Middle frontal gyrus (tissue), 1 donor: ENCODE measurements around the gene DAND5.
"Not testable (repeated sequence)": the region's sequence is repeated elsewhere in the genome, so short reads cannot be mapped to it uniquely, and the experiment has no call there.

Experiments used
- DNase-seq: peaks from one replicate; pipeline ENCODE4 v3.0.0-alpha.2; 2015; ENCODE audit warnings: low spot score; ENCODE audit errors: extremely low spot score

Gene DAND5

GRCh38 chr19:12945479-12946091, 23.8 kb upstream of the DAND5 start, which contains the start of gene RAD23A:
RAD23A (plus strand) TSS chr19:12945862; CDS start chr19:12945949, 87 bp downstream.
- DNase-seq = peak; percentile 92

GRCh38 chr19:12946092-12946721, 23.2 kb upstream of the DAND5 start:
- no peak for DNase-seq

- no peak for DNase-seq
Measured at GRCh38 chr19:12946731-12947496, 22.5 kb upstream of the DAND5 start.

- DNase-seq = no peak
Measured at GRCh38 chr19:12947702-12948611, 21.4 kb upstream of the DAND5 start.

GRCh38 chr19:12948612-12949362, 20.6 kb upstream of the DAND5 start:
- no peak for DNase-seq

- no peak for DNase-seq
Measured at GRCh38 chr19:12949363-12950283, 19.8 kb upstream of the DAND5 start.

- DNase-seq = not testable (repeated sequence)
Measured at GRCh38 chr19:12952050-12952449, 17.3 kb upstream of the DAND5 start.

- no peak for DNase-seq
Measured at GRCh38 chr19:12952488-12953137, 16.8 kb upstream of the DAND5 start.

GRCh38 chr19:12953138-12953798, 16.1 kb upstream of the DAND5 start:
- peak; percentile 15 for DNase-seq

GRCh38 chr19:12953799-12954611, 15.4 kb upstream of the DAND5 start:
- no peak for DNase-seq

GRCh38 chr19:12954612-12954962, 14.8 kb upstream of the DAND5 start:
- DNase-seq = no peak

GRCh38 chr19:12955575-12955974, 13.8 kb upstream of the DAND5 start:
- not testable (repeated sequence) for DNase-seq

GRCh38 chr19:12955996-12956395, 13.4 kb upstream of the DAND5 start:
- no peak for DNase-seq

- peak; percentile 59 for DNase-seq
Measured at GRCh38 chr19:12956446-12957388, 12.7 kb upstream of the DAND5 start, which contains the start of gene GADD45GIP1. GADD45GIP1 (minus strand) TSS chr19:12957223; CDS start chr19:12957212, 11 bp downstream.

- DNase-seq = not testable (repeated sequence)
Measured at GRCh38 chr19:12957389-12957952, 11.9 kb upstream of the DAND5 start.

GRCh38 chr19:12959481-12959880, 9.9 kb upstream of the DAND5 start:
- DNase-seq = no peak
